Left ventricle myocardium inferior (tissue), 1 donor: ENCODE data around the gene ZER1. TPM values are rescaled to one million over a fixed set of nuclear protein-coding genes. Genes with fewer than 3 reads are reported as not detected.
A peak's percentile ranks its signal among the peaks of the same experiment; 100 is the strongest.

Source experiments
- DNase-seq: peaks from one replicate; pipeline ENCODE4 v3.0.0-alpha.2; 2020
- H3K27ac ChIP-seq: fragments of 200-600 bp; replicated peaks from 2 replicates; pipeline ENCODE4 v1.8.0; 2021
- H3K27me3 ChIP-seq: fragments of 200-600 bp; 2 replicates; pipeline ENCODE4 v1.8.0; 2021; ENCODE audit warnings: low read depth
- H3K36me3 ChIP-seq: fragments of 200-600 bp; 2 replicates; pipeline ENCODE4 v1.8.0; 2021
- H3K4me1 ChIP-seq: fragments of 200-600 bp; 2 replicates; pipeline ENCODE4 v1.8.0; 2021
- H3K4me3 ChIP-seq: fragments of 200-600 bp; 2 replicates; pipeline ENCODE4 v1.8.0; 2021; ENCODE audit warnings: mild to moderate bottlenecking, moderate library complexity
- H3K9me3 ChIP-seq: fragments of 200-600 bp; replicated peaks from 2 replicates; pipeline ENCODE4 v1.8.0; 2021
- intact Hi-C: fragments of 100-400 bp; cut with micrococcal nuclease; formaldehyde crosslinking; loops from one replicate; pipeline ENCODE4 v1.11.0; 2022
- total RNA-seq: library from RNA; stranded (reverse); fragmentation: NEBNext Ultra II Directional; extraction: Animal tissue kit (Norgen Biotek cat#: 25700); gene quantifications from one replicate; pipeline ENCODE4 v1.2.1, GENCODE V29; 2021
- TF ChIP-seq, protein P1 (sequence below): fragments of 200-600 bp; IDR thresholded peaks from 2 replicates; pipeline ENCODE4 v1.8.0; 2021; ENCODE audit warnings: antibody characterized with exemption, mild to moderate bottlenecking, borderline replicate concordance
- donor health status: DM: no; HTN: yes; CAD: no; lungs with severe emphysema.

ZER1 gene
- total RNA-seq, 1 donor from 2014 or later, result 61.6 TPM

DNA sequence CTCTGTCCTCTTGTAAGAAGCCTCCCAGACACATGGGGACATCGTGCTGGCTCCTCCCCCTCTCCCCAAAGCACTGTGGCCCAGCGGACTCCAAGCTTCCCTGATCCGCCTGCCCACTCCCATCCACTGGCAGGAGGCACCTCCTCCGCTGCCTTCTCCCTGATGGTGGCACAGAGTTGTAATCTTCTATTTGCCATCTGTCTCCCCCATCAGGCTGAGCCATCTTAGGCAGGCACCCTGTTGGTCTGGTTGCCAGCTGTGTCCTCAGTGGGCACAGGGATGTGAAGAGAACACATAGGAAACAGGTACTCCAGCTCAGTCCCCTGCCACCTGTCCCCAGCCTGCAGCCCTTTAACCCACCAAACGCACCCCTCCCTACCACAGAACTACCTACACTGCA lies 42.4 kb downstream of the ZER1 start:
- Histone ChIP-seq H3K27me3 (no peaks in the 10 kb centered on the region), H3K36me3 (peaks cover 25% of the 10 kb centered on the region), H3K27ac (no peak overlapping the region), H3K9me3 (no peaks in the 10 kb centered on the region), H3K4me3 (no peak overlapping the region), H3K4me1 (peaks cover 7% of the 10 kb centered on the region)
- no peak for DNase-seq
- TF ChIP-seq, protein P1, sequence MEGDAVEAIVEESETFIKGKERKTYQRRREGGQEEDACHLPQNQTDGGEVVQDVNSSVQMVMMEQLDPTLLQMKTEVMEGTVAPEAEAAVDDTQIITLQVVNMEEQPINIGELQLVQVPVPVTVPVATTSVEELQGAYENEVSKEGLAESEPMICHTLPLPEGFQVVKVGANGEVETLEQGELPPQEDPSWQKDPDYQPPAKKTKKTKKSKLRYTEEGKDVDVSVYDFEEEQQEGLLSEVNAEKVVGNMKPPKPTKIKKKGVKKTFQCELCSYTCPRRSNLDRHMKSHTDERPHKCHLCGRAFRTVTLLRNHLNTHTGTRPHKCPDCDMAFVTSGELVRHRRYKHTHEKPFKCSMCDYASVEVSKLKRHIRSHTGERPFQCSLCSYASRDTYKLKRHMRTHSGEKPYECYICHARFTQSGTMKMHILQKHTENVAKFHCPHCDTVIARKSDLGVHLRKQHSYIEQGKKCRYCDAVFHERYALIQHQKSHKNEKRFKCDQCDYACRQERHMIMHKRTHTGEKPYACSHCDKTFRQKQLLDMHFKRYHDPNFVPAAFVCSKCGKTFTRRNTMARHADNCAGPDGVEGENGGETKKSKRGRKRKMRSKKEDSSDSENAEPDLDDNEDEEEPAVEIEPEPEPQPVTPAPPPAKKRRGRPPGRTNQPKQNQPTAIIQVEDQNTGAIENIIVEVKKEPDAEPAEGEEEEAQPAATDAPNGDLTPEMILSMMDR, result no peak
- intact Hi-C loops, result no loop called here

DNA sequence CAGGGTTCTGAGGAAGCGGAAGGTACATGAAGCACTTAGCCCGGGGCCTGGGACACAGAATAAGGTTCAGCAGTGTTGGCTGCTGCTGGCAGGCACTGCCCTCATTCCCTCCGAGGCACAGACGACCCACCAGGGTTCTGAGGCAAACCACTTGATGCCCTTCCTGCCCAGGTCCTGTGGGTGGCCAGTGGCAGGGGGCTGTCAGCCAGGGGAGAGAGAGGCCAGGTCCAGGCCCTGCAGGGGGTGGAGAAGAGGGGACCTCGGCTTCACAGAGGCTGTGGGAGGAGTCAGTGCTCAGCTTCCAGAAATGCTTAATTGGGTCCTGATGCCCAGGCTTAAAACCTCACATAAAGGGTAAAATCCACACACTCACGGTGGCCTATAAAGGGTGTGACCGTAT lies 43.4 kb downstream of the ZER1 start:
- intact Hi-C loops, result no loop called here
- DNase-seq, result no peak
- no peaks in the 10 kb centered on the region for H3K27me3 ChIP-seq
- no peak overlapping the region for H3K27ac ChIP-seq
- H3K4me3 ChIP-seq, result no peak overlapping the region
- H3K4me1 ChIP-seq, result peaks cover 13% of the 10 kb centered on the region
- H3K36me3 ChIP-seq, result peaks cover 24% of the 10 kb centered on the region
- TF ChIP-seq, protein P1, result no peak
- H3K9me3 ChIP-seq, result no peaks in the 10 kb centered on the region

DNA sequence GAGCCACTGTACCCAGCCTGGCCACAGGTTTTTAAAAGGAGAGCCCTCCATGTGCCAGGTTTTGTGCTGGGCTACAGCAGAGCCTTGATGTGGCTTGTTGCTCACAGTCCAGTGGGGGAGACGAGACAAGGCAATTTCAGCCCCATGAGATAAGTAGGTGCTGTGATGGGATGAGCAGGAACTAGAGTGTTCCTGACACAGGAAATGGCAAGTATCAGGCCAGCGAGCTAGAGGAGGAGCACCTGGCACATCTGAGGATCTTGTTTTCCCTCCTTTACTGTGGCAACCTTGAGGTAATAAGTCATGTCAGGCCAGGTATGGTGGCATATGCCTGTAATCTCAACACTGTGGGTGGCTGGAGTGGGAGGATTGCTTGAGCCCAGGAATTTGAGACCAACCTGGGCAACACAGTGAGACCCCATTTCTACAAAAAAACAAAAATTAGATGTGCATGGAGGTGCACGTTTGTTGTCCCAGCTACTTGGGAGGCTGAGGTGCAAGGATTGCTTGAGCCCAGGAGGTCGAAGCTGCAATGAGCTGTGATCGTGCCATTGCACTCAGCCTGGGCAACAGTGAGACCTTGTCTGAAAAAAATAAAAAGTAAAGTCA lies 44.0 kb downstream of the ZER1 start:
- Histone ChIP-seq H3K27me3 (no peaks in the 10 kb centered on the region), H3K9me3 (no peaks in the 10 kb centered on the region), H3K4me3 (no peak overlapping the region), H3K27ac (no peak overlapping the region), H3K36me3 (peaks cover 20% of the 10 kb centered on the region), H3K4me1 (peaks cover 13% of the 10 kb centered on the region)
- intact Hi-C loops, result no loop called here
- TF ChIP-seq, protein P1, result no peak
- DNase-seq, result no peak

DNA sequence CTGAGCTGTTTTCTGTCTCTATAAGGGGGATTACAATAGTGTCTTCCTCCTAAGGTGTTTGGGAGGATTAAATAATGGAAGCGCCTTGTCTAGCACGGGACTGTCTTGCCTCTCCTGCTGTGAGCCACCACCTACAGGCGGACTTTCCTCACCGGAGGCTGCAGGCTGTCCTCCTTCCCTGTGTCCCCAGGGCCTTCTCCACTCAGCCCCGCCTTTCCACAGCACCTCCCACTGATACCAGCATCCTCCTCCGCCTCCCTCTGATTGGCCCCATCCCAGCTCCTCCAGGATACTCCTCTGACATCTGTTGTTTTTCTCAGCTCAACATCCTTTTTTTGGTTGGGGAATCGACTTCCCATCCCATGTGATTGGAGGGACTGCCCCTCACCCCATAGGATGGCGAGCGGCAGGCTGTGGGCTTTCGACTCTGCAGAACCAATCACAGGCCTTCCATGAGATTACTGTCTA lies 46.9 kb downstream of the ZER1 start:
- intact Hi-C loops, result no loop called here
- Histone ChIP-seq H3K27me3 (no peaks in the 10 kb centered on the region), H3K36me3 (peaks cover 2% of the 10 kb centered on the region), H3K27ac (peak overlapping the region; percentile 89), H3K4me3 (peak overlapping the region; percentile 73), H3K9me3 (no peaks in the 10 kb centered on the region), H3K4me1 (peaks cover 13% of the 10 kb centered on the region)
- peak; percentile 79 for DNase-seq
- TF ChIP-seq, protein P1, result peak; percentile 29

DNA sequence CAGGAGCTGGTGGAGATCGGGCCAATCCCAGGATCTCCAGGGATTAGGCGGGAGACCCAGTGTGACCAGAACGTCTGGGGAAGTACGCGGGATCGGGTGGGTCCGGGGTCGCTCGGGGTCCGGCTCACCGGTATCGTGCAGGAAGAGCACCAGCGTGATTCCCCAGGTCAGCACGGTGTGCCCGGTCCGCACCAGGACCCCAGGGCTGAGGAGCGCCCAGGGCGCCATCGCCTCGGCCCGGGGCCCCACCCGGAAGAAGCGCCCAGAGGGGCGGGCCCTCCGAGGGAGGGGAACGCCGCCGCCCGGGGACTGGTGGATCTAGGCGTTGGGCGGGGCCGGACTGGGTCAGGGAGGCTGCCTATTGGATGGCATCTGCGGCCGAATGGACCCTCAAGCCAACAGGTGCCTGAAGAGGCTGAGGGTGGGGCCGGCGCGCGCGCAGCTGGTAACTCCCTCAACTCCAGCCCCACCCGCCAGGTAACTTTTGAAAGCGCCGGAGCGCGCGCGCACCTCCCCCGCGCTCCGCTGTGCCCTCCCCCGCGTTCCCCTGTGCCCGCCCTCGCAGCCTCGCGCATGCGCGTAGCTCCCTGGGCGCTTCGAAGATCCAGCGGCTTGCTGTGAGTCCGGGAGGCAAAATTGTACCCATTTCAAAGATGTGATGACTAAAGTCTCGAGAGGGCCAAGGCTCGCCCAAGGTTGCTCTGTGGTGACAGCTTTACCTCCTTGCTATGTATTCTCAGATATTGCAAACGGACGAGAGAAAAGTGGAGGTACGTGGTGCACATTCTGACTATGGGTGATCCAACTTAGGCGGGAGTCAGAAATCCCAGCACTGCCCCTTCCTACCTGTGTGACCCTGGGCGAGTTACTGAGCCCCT lies 47.6 kb downstream of the ZER1 start, which contains the start of gene ZDHHC12:
Gene ZDHHC12 (minus strand): TSS at position 262 of the 878 bp plus-strand sequence. CDS start 34 bp downstream, at position 228.
- Histone ChIP-seq H3K4me3 (peak within 1 kb of the TSS; percentile 73), H3K27me3 (no peaks in the 10 kb centered on the region), H3K36me3 (peaks cover 3% of the 10 kb centered on the region), H3K27ac (peak within 1 kb of the TSS; percentile 89), H3K4me1 (peaks cover 13% of the 10 kb centered on the region), H3K9me3 (no peaks in the 10 kb centered on the region)
- TF ChIP-seq, protein P1, result no peak
- intact Hi-C loops, result no loop called here
- peak; percentile 96 for DNase-seq
